Esophagus muscularis mucosa (tissue), 3 donors: ENCODE data around the gene USPL1.

Experiments
- CTCF ChIP-seq, 3 experiments: fragments of 200-600 bp in 2 of 3; fragments of 450-650 bp in 1 of 3; sonication (generic) in 2 of 3; IDR thresholded peaks; one replicate each; pipeline ENCODE4 v1.5.1; 2017 to 2019; ENCODE audit warnings: antibody characterized with exemption in 3 of 3, mild to moderate bottlenecking in 2 of 3, moderate library complexity in 1 of 3
- POLR2AphosphoS5 ChIP-seq, 2 donors: sonication (generic); formaldehyde crosslinking; IDR thresholded peaks; one replicate each; pipeline ENCODE4 v1.6.1; 2017; ENCODE audit warnings: antibody characterized with exemption in 2 of 2

GRCh38 chr13:30622551-30622950, 4.8 kb downstream of the USPL1 start:
- TF ChIP-seq CTCF (IDR thresholded peaks at IDR 0.05) (no peak), POLR2AphosphoS5 (IDR thresholded peaks at IDR 0.05) (no peak)
